Activated naive CD8-positive, alpha-beta T cell treated with anti-CD3 and anti-CD28 coated beads for 36 hours (primary cell): ENCODE results near the gene BEND7. TPM values are rescaled to one million over a fixed set of nuclear protein-coding genes. Genes with fewer than 3 reads are reported as not detected.

Experiments used
- DNase-seq: peaks from one replicate; pipeline ENCODE4 v3.0.0; 2021
- H3K27ac Mint-ChIP-seq: one replicate; pipeline ENCODE4 v1.8.0; 2022; ENCODE audit warnings: mild to moderate bottlenecking, moderate library complexity, mixed read lengths
- H3K27me3 Mint-ChIP-seq: one replicate; pipeline ENCODE4 v1.8.0; 2022; ENCODE audit warnings: mild to moderate bottlenecking, mixed read lengths
- H3K36me3 Mint-ChIP-seq: one replicate; pipeline ENCODE4 v1.8.0; 2021; ENCODE audit warnings: mild to moderate bottlenecking, mixed read lengths
- H3K4me1 Mint-ChIP-seq: one replicate; pipeline ENCODE4 v1.8.0; 2021; ENCODE audit warnings: mixed read lengths
- H3K4me3 Mint-ChIP-seq: one replicate; pipeline ENCODE4 v1.8.0; 2022; ENCODE audit warnings: mild to moderate bottlenecking, moderate library complexity, mixed read lengths
- H3K9me3 Mint-ChIP-seq: one replicate; pipeline ENCODE4 v1.8.0; 2022; ENCODE audit warnings: mixed read lengths
- total RNA-seq, 2 experiments: library from RNA; stranded (reverse); gene quantifications; one replicate each; pipeline ENCODE4 v1.2.3, GENCODE V29; 2021

Gene BEND7
- total RNA-seq, 2 experiments from 2014 or later, result not detected

DNA sequence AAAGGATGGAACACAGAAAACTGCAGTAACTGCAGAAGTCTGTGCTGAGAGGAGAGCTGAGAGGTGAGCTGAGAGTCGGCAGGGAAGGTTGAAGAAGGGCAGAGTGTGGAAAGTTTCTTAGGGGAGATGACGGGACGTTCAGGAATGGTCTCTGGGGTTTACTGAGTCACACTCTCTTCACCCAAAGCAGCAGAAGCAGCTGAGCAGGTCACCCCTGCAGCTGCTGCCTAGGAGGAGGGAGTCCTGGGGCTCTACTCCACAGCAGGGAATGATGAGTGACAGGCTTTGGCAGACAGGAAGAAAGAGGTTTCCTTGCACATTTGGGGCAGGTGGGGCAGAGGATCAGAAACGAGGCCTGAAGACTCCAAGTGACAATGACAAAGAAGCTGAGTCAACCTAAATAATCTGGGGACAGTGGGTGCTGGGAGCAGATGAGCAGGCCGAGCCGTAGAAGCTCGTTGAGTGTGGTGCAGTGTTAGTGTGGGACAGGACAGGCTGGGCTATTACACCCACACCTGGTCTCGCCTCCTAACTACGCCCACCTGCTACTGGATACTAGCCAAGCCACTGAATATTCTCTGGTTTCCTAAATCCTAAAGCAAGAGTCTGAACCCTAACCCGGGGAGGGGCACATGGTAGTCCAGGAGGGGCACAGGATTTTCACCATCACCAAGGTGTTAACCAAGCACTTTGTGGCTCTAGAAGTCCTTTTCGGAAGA lies 24.9 kb downstream of the BEND7 start:
- no peak for DNase-seq
- Mint-ChIP-seq H3K27ac (no peak overlapping the region), H3K27me3 (peaks cover 7% of the 10 kb centered on the region), H3K9me3 (no peaks in the 10 kb centered on the region), H3K4me1 (no peaks in the 10 kb centered on the region), H3K4me3 (no peak overlapping the region), H3K36me3 (no peaks in the 10 kb centered on the region)

DNA sequence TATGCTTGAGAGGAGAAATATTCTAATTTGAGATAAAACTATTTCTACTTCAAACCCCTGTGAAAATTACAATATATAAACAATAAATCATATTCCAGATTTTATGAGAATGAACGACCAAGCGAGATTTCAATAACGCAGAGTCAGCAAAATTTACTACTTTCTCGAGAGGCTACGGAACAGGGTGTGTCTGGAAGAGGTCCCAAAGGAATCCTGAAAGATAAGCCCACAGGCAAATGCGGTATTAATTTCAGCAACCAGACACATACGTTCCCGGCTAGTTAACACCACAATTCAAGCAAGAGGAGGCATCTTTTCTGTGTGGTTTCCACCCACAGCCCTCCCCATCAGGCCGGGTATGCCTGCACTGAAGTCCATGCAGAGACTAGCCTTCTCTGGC lies 26.4 kb downstream of the BEND7 start:
- Mint-ChIP-seq H3K4me3 (no peak overlapping the region), H3K27ac (no peak overlapping the region), H3K4me1 (no peaks in the 10 kb centered on the region), H3K36me3 (no peaks in the 10 kb centered on the region), H3K27me3 (peaks cover 7% of the 10 kb centered on the region), H3K9me3 (no peaks in the 10 kb centered on the region)
- no peak for DNase-seq

DNA sequence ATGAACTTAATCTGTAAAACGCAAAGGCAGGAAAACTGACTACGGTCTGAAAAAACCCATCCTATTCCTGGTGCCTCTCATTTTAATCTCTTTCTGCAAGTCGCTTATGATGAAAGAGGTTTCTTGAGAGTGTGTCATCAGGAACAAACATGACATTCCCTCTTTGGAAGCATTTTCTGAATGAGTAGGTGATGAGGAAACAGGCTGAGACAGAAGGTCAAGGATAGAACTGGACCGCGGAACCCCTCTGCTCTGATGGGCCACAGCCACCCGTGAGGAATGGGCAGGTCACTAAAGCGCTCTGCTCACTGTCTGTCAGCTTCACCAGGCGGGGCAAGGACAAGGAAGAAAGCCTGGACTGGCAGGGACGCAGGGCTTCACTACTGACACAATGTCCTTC lies 28.6 kb downstream of the BEND7 start:
- no peak for DNase-seq
- H3K9me3 Mint-ChIP-seq, result no peaks in the 10 kb centered on the region
- H3K27ac Mint-ChIP-seq, result no peak overlapping the region
- H3K4me1 Mint-ChIP-seq, result no peaks in the 10 kb centered on the region
- H3K36me3 Mint-ChIP-seq, result no peaks in the 10 kb centered on the region
- no peaks in the 10 kb centered on the region for H3K27me3 Mint-ChIP-seq
- H3K4me3 Mint-ChIP-seq, result no peak overlapping the region

DNA sequence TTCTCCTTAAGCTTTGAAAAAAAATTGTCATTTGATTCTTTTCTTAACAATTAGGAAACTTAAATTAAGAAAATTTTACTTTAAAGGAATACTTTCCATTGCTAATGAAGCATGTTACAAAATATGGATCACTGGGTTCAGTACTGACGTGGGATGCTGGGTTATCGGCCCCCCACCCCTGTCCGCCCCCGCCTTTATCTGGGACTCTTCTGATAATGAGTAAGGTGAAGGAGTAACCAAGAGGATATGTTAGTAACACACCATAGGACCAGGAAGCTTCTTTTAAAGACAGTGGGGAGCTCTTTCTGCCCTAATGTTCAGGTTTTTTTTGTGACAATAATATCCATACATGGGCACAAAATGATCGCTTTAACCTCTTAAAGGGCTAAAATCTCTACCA lies 29.7 kb downstream of the BEND7 start:
- no peak overlapping the region for H3K27ac Mint-ChIP-seq
- H3K27me3 Mint-ChIP-seq, result no peaks in the 10 kb centered on the region
- no peaks in the 10 kb centered on the region for H3K36me3 Mint-ChIP-seq
- H3K4me1 Mint-ChIP-seq, result no peaks in the 10 kb centered on the region
- H3K4me3 Mint-ChIP-seq, result no peak overlapping the region
- DNase-seq, result no peak
- no peaks in the 10 kb centered on the region for H3K9me3 Mint-ChIP-seq

DNA sequence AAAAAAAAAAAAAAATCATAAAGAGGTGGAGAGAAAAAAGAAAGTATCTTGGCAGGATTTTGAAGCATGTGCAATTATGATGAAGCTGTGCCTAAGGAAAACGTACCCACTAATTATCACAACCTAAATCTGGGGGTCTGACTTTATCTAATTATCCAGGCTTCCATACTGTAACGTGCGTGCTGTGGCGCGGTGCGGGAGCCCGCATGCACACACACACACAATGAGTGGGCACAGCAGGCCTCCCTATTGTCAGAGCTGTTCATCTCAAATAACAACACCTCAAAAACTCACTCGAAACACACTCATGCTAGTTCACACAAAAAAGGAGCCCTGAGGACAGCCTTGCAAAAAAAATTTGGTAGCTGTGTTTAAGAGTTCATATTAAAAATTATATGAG lies 31.9 kb downstream of the BEND7 start:
- Mint-ChIP-seq H3K27ac (no peak overlapping the region), H3K4me3 (no peak overlapping the region), H3K9me3 (no peaks in the 10 kb centered on the region), H3K4me1 (no peaks in the 10 kb centered on the region), H3K36me3 (no peaks in the 10 kb centered on the region), H3K27me3 (no peaks in the 10 kb centered on the region)
- DNase-seq, result no peak

DNA sequence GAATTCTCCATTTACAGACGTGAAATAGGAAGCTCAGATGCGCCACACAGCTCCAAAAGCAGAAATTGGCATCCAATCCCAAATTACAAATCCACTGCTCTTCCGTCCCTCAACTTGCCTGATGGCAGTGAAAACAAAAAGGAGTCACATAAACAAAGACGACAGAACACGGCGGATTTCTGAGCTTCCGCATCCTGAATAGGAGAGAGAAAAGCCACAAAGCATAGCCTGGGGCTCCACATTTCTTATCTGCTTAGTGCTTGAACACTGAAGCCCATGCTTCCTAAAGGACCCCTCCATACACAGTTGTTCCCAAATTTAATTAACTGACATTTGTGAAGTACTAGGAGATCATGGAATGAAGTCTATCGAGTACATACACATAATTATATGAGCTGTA lies 32.6 kb downstream of the BEND7 start:
- no peaks in the 10 kb centered on the region for H3K4me1 Mint-ChIP-seq
- no peaks in the 10 kb centered on the region for H3K9me3 Mint-ChIP-seq
- DNase-seq, result no peak
- H3K4me3 Mint-ChIP-seq, result no peak overlapping the region
- no peaks in the 10 kb centered on the region for H3K36me3 Mint-ChIP-seq
- H3K27ac Mint-ChIP-seq, result no peak overlapping the region
- H3K27me3 Mint-ChIP-seq, result no peaks in the 10 kb centered on the region

DNA sequence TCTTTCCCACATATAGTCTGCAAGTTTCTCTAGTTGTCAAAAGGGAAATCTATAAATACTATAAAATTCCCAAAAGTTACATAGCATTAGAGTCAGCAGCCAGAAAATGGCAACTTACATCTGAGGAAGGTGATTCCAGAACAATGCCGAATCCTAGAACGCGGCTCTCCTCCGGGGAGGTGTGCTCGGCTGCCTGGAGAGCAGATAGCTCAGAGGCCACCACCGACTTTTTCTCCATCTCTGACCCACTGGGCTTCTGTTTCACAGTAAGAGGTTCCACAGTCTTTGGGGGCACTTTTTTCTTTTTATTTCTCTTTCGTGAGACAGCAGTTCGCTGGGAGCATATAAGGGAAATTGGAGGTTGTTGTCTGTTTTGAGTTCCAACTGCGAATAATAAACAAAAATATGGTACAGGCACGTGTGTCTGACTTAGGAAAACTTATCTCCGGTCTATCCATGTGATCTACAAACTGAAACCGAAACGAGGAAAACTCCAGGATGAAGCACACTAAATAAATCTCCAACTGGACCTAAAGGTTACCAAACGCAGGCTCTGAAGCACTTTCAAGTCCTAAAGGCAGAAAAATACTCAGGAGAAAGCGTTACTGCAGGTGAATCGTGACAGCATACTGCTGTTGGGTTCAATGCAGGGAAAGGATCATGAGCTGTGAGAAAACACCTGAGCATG lies 36.2 kb downstream of the BEND7 start:
- no peak for DNase-seq
- no peaks in the 10 kb centered on the region for H3K9me3 Mint-ChIP-seq
- no peak overlapping the region for H3K27ac Mint-ChIP-seq
- H3K4me3 Mint-ChIP-seq, result no peak overlapping the region
- H3K27me3 Mint-ChIP-seq, result no peaks in the 10 kb centered on the region
- H3K4me1 Mint-ChIP-seq, result no peaks in the 10 kb centered on the region
- H3K36me3 Mint-ChIP-seq, result no peaks in the 10 kb centered on the region

DNA sequence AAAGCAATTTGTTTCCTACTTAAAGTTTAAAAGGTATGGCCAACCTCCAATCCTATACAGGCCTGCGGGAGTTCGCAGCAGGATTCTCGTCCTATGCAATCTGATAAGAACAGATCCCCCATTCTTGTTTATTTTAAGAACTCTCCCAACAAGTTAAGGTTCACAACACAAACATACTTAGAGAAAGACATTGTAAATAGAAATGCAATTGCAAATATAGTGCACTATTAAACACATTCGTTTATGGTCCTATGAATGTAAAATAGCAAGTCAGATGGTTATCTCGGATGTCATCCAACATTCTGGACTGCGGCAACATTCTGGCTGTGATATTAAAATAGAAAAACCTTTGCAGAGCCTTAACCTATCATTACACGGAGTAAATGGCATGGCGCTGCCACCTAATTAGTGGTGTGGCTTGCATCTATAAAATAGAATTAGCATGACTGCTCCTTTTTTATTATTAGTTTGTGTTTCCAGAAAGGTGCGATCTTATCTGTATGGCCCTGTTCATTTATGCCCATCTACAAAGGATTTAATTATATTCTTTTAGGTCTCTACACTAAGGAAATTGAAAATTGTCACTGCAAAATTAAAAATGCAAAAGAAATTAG lies 37.0 kb downstream of the BEND7 start:
- H3K4me1 Mint-ChIP-seq, result no peaks in the 10 kb centered on the region
- no peaks in the 10 kb centered on the region for H3K9me3 Mint-ChIP-seq
- H3K27me3 Mint-ChIP-seq, result peaks cover 1% of the 10 kb centered on the region
- no peak for DNase-seq
- H3K27ac Mint-ChIP-seq, result no peak overlapping the region
- no peak overlapping the region for H3K4me3 Mint-ChIP-seq
- H3K36me3 Mint-ChIP-seq, result no peaks in the 10 kb centered on the region

DNA sequence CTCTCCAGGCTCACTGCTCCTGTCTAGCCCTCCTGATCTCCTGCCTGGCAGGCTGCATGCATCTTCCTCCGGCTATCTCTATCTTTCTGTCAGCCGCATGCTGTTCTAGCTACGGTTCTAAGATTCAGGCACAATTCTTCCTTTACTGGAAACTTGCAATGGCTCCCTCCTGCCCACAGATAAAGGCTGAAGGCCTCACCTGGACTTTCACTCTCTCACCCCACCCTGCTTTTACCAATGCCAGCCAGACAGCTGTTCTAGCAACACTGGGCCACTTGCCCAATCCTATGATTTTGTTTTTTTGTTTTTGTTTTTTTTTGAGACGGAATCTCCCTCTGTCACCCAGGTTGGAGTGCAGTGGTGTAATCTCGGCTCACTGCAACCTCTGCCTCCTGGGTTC lies 38.3 kb downstream of the BEND7 start:
- H3K27ac Mint-ChIP-seq, result no peak overlapping the region
- H3K36me3 Mint-ChIP-seq, result no peaks in the 10 kb centered on the region
- H3K4me3 Mint-ChIP-seq, result no peak overlapping the region
- H3K27me3 Mint-ChIP-seq, result peaks cover 4% of the 10 kb centered on the region
- H3K9me3 Mint-ChIP-seq, result no peaks in the 10 kb centered on the region
- no peaks in the 10 kb centered on the region for H3K4me1 Mint-ChIP-seq
- no peak for DNase-seq

DNA sequence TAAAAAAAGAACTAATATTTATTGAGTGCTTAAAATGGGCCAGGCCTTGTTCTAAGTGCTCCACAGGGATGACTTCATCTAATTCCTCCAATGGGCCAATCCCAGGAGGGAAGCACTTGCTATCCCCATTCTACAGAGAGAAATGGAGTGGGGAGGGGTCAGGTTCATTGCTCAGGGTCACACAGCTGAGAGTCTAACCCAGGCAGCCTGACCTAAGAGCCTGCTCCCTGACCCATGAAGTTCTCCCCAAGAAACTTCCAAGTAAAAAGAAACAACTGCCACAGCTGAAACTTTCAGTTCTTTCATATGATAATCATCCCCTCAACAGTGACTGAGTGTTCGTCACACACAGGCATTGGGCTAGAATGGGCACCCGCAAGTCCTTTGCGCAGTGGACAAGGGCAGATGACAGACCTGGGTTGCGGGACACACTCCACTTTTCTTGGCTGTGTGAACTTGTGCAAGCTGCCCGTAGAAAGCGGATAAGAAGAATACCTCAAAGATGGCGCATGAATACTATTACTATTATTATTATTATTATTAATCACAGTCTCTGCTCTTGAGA lies 39.7 kb downstream of the BEND7 start:
- no peak overlapping the region for H3K27ac Mint-ChIP-seq
- no peak for DNase-seq
- no peaks in the 10 kb centered on the region for H3K36me3 Mint-ChIP-seq
- peaks cover 3% of the 10 kb centered on the region for H3K4me1 Mint-ChIP-seq
- H3K4me3 Mint-ChIP-seq, result no peak overlapping the region
- no peaks in the 10 kb centered on the region for H3K9me3 Mint-ChIP-seq
- H3K27me3 Mint-ChIP-seq, result peaks cover 4% of the 10 kb centered on the region

DNA sequence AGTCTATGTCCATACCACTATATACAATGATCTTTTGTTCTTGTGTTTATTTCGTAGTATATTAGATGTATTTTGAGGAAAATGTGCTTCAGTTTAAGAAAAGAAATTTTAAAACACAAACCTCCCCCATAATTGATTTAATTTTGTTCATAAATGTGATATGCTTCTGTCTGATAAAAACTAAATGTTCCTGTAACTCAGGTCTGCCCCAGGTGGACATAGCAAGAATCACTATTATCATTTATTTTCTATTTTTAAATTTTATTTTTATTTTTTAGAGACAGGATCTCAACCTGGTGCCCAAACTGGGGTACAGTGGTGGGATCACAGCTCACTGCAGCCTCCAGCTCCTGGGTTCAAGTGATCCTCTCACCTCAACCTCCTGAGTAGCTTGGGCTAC lies 43.2 kb downstream of the BEND7 start:
- no peak for DNase-seq

DNA sequence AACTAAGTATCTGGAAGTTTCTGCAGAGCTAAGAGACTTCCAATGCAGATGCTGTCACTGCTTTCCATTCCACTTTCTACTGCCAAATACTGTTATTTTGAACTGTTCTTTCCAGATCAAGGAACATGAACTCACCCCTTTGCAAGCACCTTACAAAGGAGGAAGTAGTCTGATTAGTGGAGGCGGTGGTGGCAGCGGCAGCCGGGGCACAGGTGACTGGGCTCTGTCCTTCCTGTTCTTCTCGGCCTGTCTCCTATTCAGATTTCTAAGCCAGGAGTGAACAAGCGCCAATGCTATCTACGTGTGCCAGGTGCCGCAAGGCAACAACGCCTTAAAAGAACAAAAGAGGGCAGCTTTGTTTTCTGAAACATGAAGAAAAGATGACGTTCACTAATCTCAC lies 44.9 kb downstream of the BEND7 start:
- H3K9me3 Mint-ChIP-seq, result no peaks in the 10 kb centered on the region
- peaks cover 12% of the 10 kb centered on the region for H3K27me3 Mint-ChIP-seq
- H3K27ac Mint-ChIP-seq, result no peak overlapping the region
- no peak for DNase-seq
- H3K4me1 Mint-ChIP-seq, result peaks cover 10% of the 10 kb centered on the region
- no peaks in the 10 kb centered on the region for H3K36me3 Mint-ChIP-seq
- no peak overlapping the region for H3K4me3 Mint-ChIP-seq

More for the DNA sequence above, 43.2 kb downstream of the BEND7 start:
- H3K36me3 Mint-ChIP-seq, result no peaks in the 10 kb centered on the region
- no peak overlapping the region for H3K27ac Mint-ChIP-seq
- H3K4me3 Mint-ChIP-seq, result no peak overlapping the region
- peaks cover 10% of the 10 kb centered on the region for H3K4me1 Mint-ChIP-seq
- no peaks in the 10 kb centered on the region for H3K9me3 Mint-ChIP-seq
- H3K27me3 Mint-ChIP-seq, result peaks cover 8% of the 10 kb centered on the region

DNA sequence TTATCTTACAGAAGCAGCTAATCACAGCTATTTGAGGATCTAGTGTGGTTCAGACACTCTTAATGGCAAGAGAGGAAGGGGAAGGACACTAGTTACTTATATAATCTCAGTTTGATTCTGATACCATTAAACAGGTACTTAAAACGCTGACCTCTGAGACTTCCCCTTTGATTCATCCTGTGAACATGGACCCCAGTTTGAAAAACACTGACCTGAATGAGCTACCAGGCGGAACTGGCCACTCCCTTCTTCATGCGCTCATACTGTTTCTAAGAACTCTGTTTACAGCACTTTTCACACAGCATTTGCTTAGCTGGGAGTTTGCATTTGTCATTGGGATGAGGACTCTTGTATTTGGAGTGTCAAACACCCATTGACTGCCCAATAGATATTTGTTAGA lies 45.7 kb downstream of the BEND7 start:
- H3K4me1 Mint-ChIP-seq, result peaks cover 10% of the 10 kb centered on the region
- no peak overlapping the region for H3K27ac Mint-ChIP-seq
- H3K36me3 Mint-ChIP-seq, result no peaks in the 10 kb centered on the region
- no peak overlapping the region for H3K4me3 Mint-ChIP-seq
- no peak for DNase-seq
- no peaks in the 10 kb centered on the region for H3K9me3 Mint-ChIP-seq
- H3K27me3 Mint-ChIP-seq, result peaks cover 14% of the 10 kb centered on the region

DNA sequence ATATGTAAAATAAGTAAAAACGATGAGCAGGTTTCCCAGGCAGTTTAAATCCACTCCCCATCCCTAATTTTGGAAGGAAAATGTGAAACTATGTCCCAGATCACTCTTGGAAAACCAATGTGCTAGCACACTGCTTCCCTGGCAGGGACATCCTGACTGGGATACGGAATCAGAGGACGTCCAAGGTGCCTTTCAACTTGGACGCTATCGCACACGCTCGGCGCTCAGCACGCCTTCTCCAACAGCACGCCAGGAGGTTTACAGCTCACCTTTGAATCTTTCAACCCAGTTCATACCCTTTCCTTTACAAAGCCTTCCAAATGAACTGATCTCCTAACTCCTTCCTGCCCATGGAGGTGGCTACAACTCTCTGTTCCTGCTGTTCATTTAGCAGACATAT lies 47.1 kb downstream of the BEND7 start:
- no peak overlapping the region for H3K4me3 Mint-ChIP-seq
- DNase-seq, result no peak
- H3K4me1 Mint-ChIP-seq, result peaks cover 10% of the 10 kb centered on the region
- no peaks in the 10 kb centered on the region for H3K36me3 Mint-ChIP-seq
- H3K27me3 Mint-ChIP-seq, result peaks cover 13% of the 10 kb centered on the region
- no peak overlapping the region for H3K27ac Mint-ChIP-seq
- H3K9me3 Mint-ChIP-seq, result no peaks in the 10 kb centered on the region

DNA sequence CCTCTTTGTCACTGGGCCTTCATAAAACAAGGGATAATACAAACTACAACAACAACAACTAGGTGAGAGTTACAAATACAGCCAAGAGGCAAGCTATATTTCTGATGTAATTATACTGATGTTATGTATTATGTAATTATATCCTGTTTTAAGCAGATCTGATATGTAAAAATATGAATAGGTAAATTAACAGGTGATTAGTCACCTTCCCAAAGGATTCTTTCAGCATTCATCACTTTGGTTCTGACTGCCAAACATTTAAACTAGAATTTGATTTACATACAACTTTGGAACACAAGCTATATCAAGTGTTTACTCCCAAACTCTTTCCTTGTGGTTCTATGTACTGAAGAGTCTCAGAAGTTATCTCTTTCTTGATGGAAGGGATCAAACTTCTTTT lies 53.7 kb downstream of the BEND7 start:
- Mint-ChIP-seq H3K4me3 (no peak overlapping the region), H3K27me3 (peaks cover 10% of the 10 kb centered on the region), H3K4me1 (no peaks in the 10 kb centered on the region), H3K36me3 (no peaks in the 10 kb centered on the region), H3K27ac (no peak overlapping the region), H3K9me3 (no peaks in the 10 kb centered on the region)
- DNase-seq, result no peak
